Neural cell (in vitro differentiated cells): ENCODE data around the gene TBC1D22B. TPM values are rescaled to one million over a fixed set of nuclear protein-coding genes. Genes with fewer than 3 reads are reported as not detected.

Experiments
- H2AFZ ChIP-seq: fragments of 200-600, 300-800 bp; sonication (generic), shearing (Covaris generic); 2 replicates; pipeline ENCODE4 v1.6.0; 2014; ENCODE audit warnings: low read depth, mild to moderate bottlenecking, antibody characterized with exemption, low read length, moderate library complexity
- H3F3A ChIP-seq: fragments of 200-600 bp; shearing (Covaris generic); 2 replicates; pipeline ENCODE4 v1.6.1; 2016; ENCODE audit warnings: mild to moderate bottlenecking, moderate library complexity, mixed read lengths, antibody characterized with exemption, low read length; ENCODE audit not compliant: insufficient read depth, poor library complexity, severe bottlenecking
- H3K27ac ChIP-seq: fragments of 200-600, 300-800 bp; sonication (generic), shearing (Covaris generic); 2 replicates; pipeline ENCODE4 v1.5.1; 2014; ENCODE audit warnings: mild to moderate bottlenecking, low read length, moderate library complexity
- H3K27me3 ChIP-seq: fragments of 300-800, 200-600 bp; sonication (generic), shearing (Covaris generic); 2 replicates; pipeline ENCODE4 v1.6.0; 2014; ENCODE audit warnings: mild to moderate bottlenecking, low read depth, low read length, moderate library complexity; ENCODE audit not compliant: insufficient read depth
- H3K36me3 ChIP-seq: fragments of 300-800, 200-600 bp; sonication (generic), shearing (Covaris generic); 2 replicates; pipeline ENCODE4 v1.5.1; 2014; ENCODE audit warnings: mild to moderate bottlenecking, antibody characterized with exemption, low read length, moderate library complexity; ENCODE audit not compliant: insufficient read depth
- H3K4me2 ChIP-seq: fragments of 300-800, 200-600 bp; sonication (generic), shearing (Covaris generic); 2 replicates; pipeline ENCODE4 v1.6.0; 2014; ENCODE audit warnings: mild to moderate bottlenecking, low read length
- H3K4me3 ChIP-seq: fragments of 300-800, 200-600 bp; sonication (generic), shearing (Covaris generic); 2 replicates; pipeline ENCODE4 v1.5.1; 2014; ENCODE audit warnings: mild to moderate bottlenecking, low read length, moderate library complexity
- H3K79me2 ChIP-seq: fragments of 200-600 bp; shearing (Covaris generic); replicated peaks from 2 replicates; pipeline ENCODE4 v1.6.0; 2014; ENCODE audit warnings: mild to moderate bottlenecking, low read length, moderate library complexity; ENCODE audit not compliant: insufficient read depth
- H3K9ac ChIP-seq: fragments of 300-800, 200-600 bp; sonication (generic), shearing (Covaris generic); 2 replicates; pipeline ENCODE4 v1.6.1; 2016; ENCODE audit warnings: mild to moderate bottlenecking, low read length, mixed read lengths
- H3K9me2 ChIP-seq: fragments of 200-600 bp; shearing (Covaris generic); 2 replicates; pipeline ENCODE4 v1.6.1; 2016; ENCODE audit warnings: mild to moderate bottlenecking, low read length, mixed read lengths; ENCODE audit not compliant: insufficient read depth
- H3K9me3 ChIP-seq: fragments of 200-600, 300-800 bp; sonication (generic), shearing (Covaris generic); 2 replicates; pipeline ENCODE4 v1.6.1; 2016; ENCODE audit warnings: mild to moderate bottlenecking, mixed run types, low read length, moderate library complexity, mixed read lengths
- H4K20me1 ChIP-seq: fragments of 200-600 bp; shearing (Covaris generic); 2 replicates; pipeline ENCODE4 v1.6.1; 2016; ENCODE audit warnings: mild to moderate bottlenecking, mixed run types; ENCODE audit not compliant: insufficient read depth
- CTCF ChIP-seq: fragments of 450-650 bp; IDR thresholded peaks from 2 replicates; pipeline ENCODE4 v1.5.1; 2014; ENCODE audit warnings: antibody characterized with exemption, mild to moderate bottlenecking, moderate library complexity; ENCODE audit not compliant: poor library complexity, severe bottlenecking
- EP300 ChIP-seq: fragments of 450-650 bp; conservative IDR thresholded peaks from 2 replicates; pipeline ENCODE4 v1.6.1; 2014; ENCODE audit warnings: antibody characterized with exemption, mild to moderate bottlenecking, moderate library complexity; ENCODE audit not compliant: poor library complexity, severe bottlenecking
- EZH2 ChIP-seq: fragments of 200-600, 300-800 bp; shearing (Covaris generic), sonication (generic); IDR thresholded peaks from 2 replicates; pipeline ENCODE4 v1.6.1; 2014; ENCODE audit warnings: antibody characterized with exemption, low read length, borderline replicate concordance, mild to moderate bottlenecking; ENCODE audit not compliant: insufficient read depth, poor library complexity, severe bottlenecking
- MXI1 ChIP-seq: fragments of 450-650 bp; conservative IDR thresholded peaks from 2 replicates; pipeline ENCODE4 v1.6.1; 2014; ENCODE audit warnings: antibody characterized with exemption, mild to moderate bottlenecking; ENCODE audit not compliant: poor library complexity, severe bottlenecking
- POLR2AphosphoS5 ChIP-seq: IDR thresholded peaks from 2 replicates; pipeline ENCODE4 v1.6.1; 2012
- RAD21 ChIP-seq: fragments of 450-650 bp; conservative IDR thresholded peaks from 2 replicates; pipeline ENCODE4 v1.6.1; 2014; ENCODE audit warnings: antibody characterized with exemption, mild to moderate bottlenecking, moderate library complexity
- REST ChIP-seq: IDR thresholded peaks from 2 replicates; pipeline ENCODE4 v1.6.1; 2012; ENCODE audit warnings: borderline replicate concordance
- SMC3 ChIP-seq: fragments of 450-650 bp; conservative IDR thresholded peaks from 2 replicates; pipeline ENCODE4 v1.6.1; 2014; ENCODE audit warnings: antibody characterized with exemption, mild to moderate bottlenecking, moderate library complexity; ENCODE audit not compliant: poor library complexity
- TAF1 ChIP-seq: IDR thresholded peaks from 2 replicates; pipeline ENCODE4 v1.6.1; 2012; ENCODE audit warnings: low read depth
- polyA plus RNA-seq: library from polyadenylated mRNA; depleted of rRNA; stranded (reverse); fragments of >200 nt; gene quantifications from 2 replicates; pipeline ENCODE4 v1.2.3, GENCODE V29; 2014

The TBC1D22B gene
- polyA plus RNA-seq, 1 donor from 2014 or later, result 10.6 TPM

GRCh38 chr6:37243131-37243815 lies 14.3 kb upstream of the TBC1D22B start:
- Histone ChIP-seq H3F3A (no peaks in the 10 kb centered on the region), H3K36me3 (no peaks in the 10 kb centered on the region), H4K20me1 (no peaks in the 10 kb centered on the region), H3K27me3 (no peaks in the 10 kb centered on the region), H3K4me2 (no peak overlapping the region), H3K9me3 (no peaks in the 10 kb centered on the region), H3K9me2 (no peaks in the 10 kb centered on the region), H2AFZ (no peak overlapping the region), H3K9ac (no peak overlapping the region), H3K4me3 (no peak overlapping the region), H3K27ac (no peak overlapping the region), H3K79me2 (no peaks in the 10 kb centered on the region)
- TF ChIP-seq RAD21 (no peak), EZH2 (no peak), EP300 (no peak), CTCF (no peak), REST (no peak), SMC3 (no peak)

- H4K20me1 ChIP-seq, result no peaks in the 10 kb centered on the region
- TF ChIP-seq CTCF (no peak), EP300 (no peak), POLR2AphosphoS5 (no peak), REST (no peak), MXI1 (no peak), SMC3 (no peak), EZH2 (no peak), TAF1 (no peak), RAD21 (no peak)
- H2AFZ ChIP-seq, result no peak overlapping the region
- H3K4me2 ChIP-seq, result no peak overlapping the region
- no peak overlapping the region for H3K4me3 ChIP-seq
- H3K36me3 ChIP-seq, result no peaks in the 10 kb centered on the region
- no peak overlapping the region for H3K9ac ChIP-seq
- no peaks in the 10 kb centered on the region for H3K79me2 ChIP-seq
- no peaks in the 10 kb centered on the region for H3K27me3 ChIP-seq
- no peaks in the 10 kb centered on the region for H3K9me2 ChIP-seq
- no peak overlapping the region for H3K27ac ChIP-seq
- H3F3A ChIP-seq, result no peaks in the 10 kb centered on the region
- H3K9me3 ChIP-seq, result no peaks in the 10 kb centered on the region
Observed at GRCh38 chr6:37243816-37244370, 13.7 kb upstream of the TBC1D22B start.
